MM.1S (cell line): Measurements from ENCODE around the gene PTPRF.

Experiments used
- DNase-seq: peaks from one replicate; pipeline ENCODE4 v3.0.0-alpha.2; 2015
- H2AFZ ChIP-seq: fragments of 300-600 bp; sonication (generic); 2 replicates; pipeline ENCODE4 v1.6.0; 2016; ENCODE audit warnings: antibody characterized with exemption, low read length
- H3F3A ChIP-seq: fragments of 300-600 bp; sonication (generic); 2 replicates; pipeline ENCODE4 v1.6.1; 2016; ENCODE audit warnings: mild to moderate bottlenecking, antibody characterized with exemption, low read length, moderate library complexity, mixed read lengths; ENCODE audit not compliant: insufficient read depth
- H3K27ac ChIP-seq: fragments of 300-600 bp; sonication (generic); 2 replicates; pipeline ENCODE4 v1.5.1; 2016; ENCODE audit warnings: mild to moderate bottlenecking, low read length
- H3K27me3 ChIP-seq: fragments of 300-600 bp; sonication (generic); replicated peaks from 2 replicates; pipeline ENCODE4 v1.6.0; 2016; ENCODE audit warnings: low read length; ENCODE audit not compliant: insufficient read depth
- H3K36me3 ChIP-seq: fragments of 300-600 bp; sonication (generic); replicated peaks from 2 replicates; pipeline ENCODE4 v1.6.1; 2016; ENCODE audit warnings: mild to moderate bottlenecking, low read length, mixed read lengths; ENCODE audit not compliant: insufficient read depth
- H3K4me1 ChIP-seq: fragments of 300-600 bp; sonication (generic); 2 replicates; pipeline ENCODE4 v1.6.1; 2016; ENCODE audit warnings: low read length, mixed read lengths
- H3K4me2 ChIP-seq: fragments of 300-600 bp; sonication (generic); 2 replicates; pipeline ENCODE4 v1.6.0; 2016; ENCODE audit warnings: low read depth, low read length
- H3K4me3 ChIP-seq: fragments of 300-600 bp; sonication (generic); 2 replicates; pipeline ENCODE4 v1.5.1; 2016; ENCODE audit warnings: low read length, mixed read lengths
- H3K79me2 ChIP-seq: fragments of 300-600 bp; sonication (generic); 2 replicates; pipeline ENCODE4 v1.6.1; 2016; ENCODE audit warnings: mixed run types, low read length, mixed read lengths
- H3K9ac ChIP-seq: fragments of 300-600 bp; sonication (generic); 2 replicates; pipeline ENCODE4 v1.6.1; 2016; ENCODE audit warnings: low read length, mixed read lengths
- H3K9me2 ChIP-seq: fragments of 300-600 bp; sonication (generic); replicated peaks from 2 replicates; pipeline ENCODE4 v1.6.1; 2016; ENCODE audit warnings: mild to moderate bottlenecking, low read length, mixed read lengths; ENCODE audit not compliant: insufficient read depth
- H3K9me3 ChIP-seq: fragments of 300-600 bp; sonication (generic); replicated peaks from 2 replicates; pipeline ENCODE4 v1.6.1; 2016; ENCODE audit warnings: mild to moderate bottlenecking, low read length, mixed read lengths; ENCODE audit not compliant: insufficient read depth
- H4K20me1 ChIP-seq: fragments of 300-600 bp; sonication (generic); 2 replicates; pipeline ENCODE4 v1.6.1; 2016; ENCODE audit warnings: mild to moderate bottlenecking, low read length, moderate library complexity, mixed read lengths; ENCODE audit not compliant: insufficient read depth
- CTCF ChIP-seq: fragments of 300-600 bp; sonication (generic); IDR thresholded peaks from 2 replicates; pipeline ENCODE4 v1.5.1; 2016; ENCODE audit warnings: antibody characterized with exemption, low read length, mixed read lengths
- EZH2 ChIP-seq: fragments of 300-600 bp; sonication (generic); optimal IDR thresholded peaks from 2 replicates; pipeline ENCODE3; 2017; ENCODE audit warnings: low read depth, mild to moderate bottlenecking, antibody characterized with exemption, low read length, mixed read lengths
- EZH2phosphoT487 ChIP-seq: fragments of 300-600 bp; sonication (generic); IDR thresholded peaks from 2 replicates; pipeline ENCODE4 v1.6.1; 2018; ENCODE audit warnings: antibody characterized with exemption, low read length

Gene PTPRF

GRCh38 chr1:43541721-43542401 is 11.2 kb downstream of the PTPRF start:
- H4K20me1 ChIP-seq = no peaks in the 10 kb centered on the region
- H3K9ac ChIP-seq = no peak overlapping the region
- no peak overlapping the region for H3K4me2 ChIP-seq
- H3K4me3 ChIP-seq = no peak overlapping the region
- no peaks in the 10 kb centered on the region for H3K79me2 ChIP-seq
- 0 out of 2 replicates have a peak, but pooled peaks cover 5% of the 10 kb centered on the region for H3K4me1 ChIP-seq
- no peaks in the 10 kb centered on the region for H3K36me3 ChIP-seq
- H3K27ac ChIP-seq = no peak overlapping the region
- no peak overlapping the region for H2AFZ ChIP-seq
- H3K9me2 ChIP-seq = no peaks in the 10 kb centered on the region
- no peak for DNase-seq
- H3F3A ChIP-seq = no peaks in the 10 kb centered on the region
- H3K9me3 ChIP-seq = no peaks in the 10 kb centered on the region
- no peak for TF ChIP-seq CTCF
- TF ChIP-seq EZH2 = no peak
- TF ChIP-seq EZH2phosphoT487 = no peak
- H3K27me3 ChIP-seq = no peaks in the 10 kb centered on the region

GRCh38 chr1:43542527-43543458 is 12.1 kb downstream of the PTPRF start:
- H3K9ac ChIP-seq = no peak overlapping the region
- no peaks in the 10 kb centered on the region for H3K27me3 ChIP-seq
- no peaks in the 10 kb centered on the region for H3K9me2 ChIP-seq
- no peaks in the 10 kb centered on the region for H3F3A ChIP-seq
- H4K20me1 ChIP-seq = no peaks in the 10 kb centered on the region
- H3K4me2 ChIP-seq = no peak overlapping the region
- H3K4me1 ChIP-seq = 0 out of 2 replicates have a peak, but pooled peaks cover 5% of the 10 kb centered on the region
- no peak overlapping the region for H2AFZ ChIP-seq
- no peak for TF ChIP-seq EZH2
- no peak for TF ChIP-seq CTCF
- TF ChIP-seq EZH2phosphoT487 = no peak
- no peak overlapping the region for H3K4me3 ChIP-seq
- H3K9me3 ChIP-seq = no peaks in the 10 kb centered on the region
- H3K79me2 ChIP-seq = no peaks in the 10 kb centered on the region
- H3K27ac ChIP-seq = no peak overlapping the region
- no peak for DNase-seq
- no peaks in the 10 kb centered on the region for H3K36me3 ChIP-seq

- H4K20me1 ChIP-seq = no peaks in the 10 kb centered on the region
- no peaks in the 10 kb centered on the region for H3K36me3 ChIP-seq
- no peaks in the 10 kb centered on the region for H3F3A ChIP-seq
- no peak overlapping the region for H3K4me3 ChIP-seq
- no peak for DNase-seq
- no peaks in the 10 kb centered on the region for H3K9me2 ChIP-seq
- no peaks in the 10 kb centered on the region for H3K27me3 ChIP-seq
- H3K79me2 ChIP-seq = no peaks in the 10 kb centered on the region
- H3K9ac ChIP-seq = no peak overlapping the region
- H3K9me3 ChIP-seq = no peaks in the 10 kb centered on the region
- H3K27ac ChIP-seq = no peak overlapping the region
- no peak overlapping the region for H2AFZ ChIP-seq
- H3K4me1 ChIP-seq = 0 out of 2 replicates have a peak, but pooled peaks cover 5% of the 10 kb centered on the region
- TF ChIP-seq CTCF (no peak), EZH2 (no peak), EZH2phosphoT487 (no peak)
- H3K4me2 ChIP-seq = no peak overlapping the region
These were observed 12.9 kb downstream of the PTPRF start for GRCh38 chr1:43543567-43543966.
